ENCODE measurements around the gene ACSF2.

Gene ACSF2

DNA sequence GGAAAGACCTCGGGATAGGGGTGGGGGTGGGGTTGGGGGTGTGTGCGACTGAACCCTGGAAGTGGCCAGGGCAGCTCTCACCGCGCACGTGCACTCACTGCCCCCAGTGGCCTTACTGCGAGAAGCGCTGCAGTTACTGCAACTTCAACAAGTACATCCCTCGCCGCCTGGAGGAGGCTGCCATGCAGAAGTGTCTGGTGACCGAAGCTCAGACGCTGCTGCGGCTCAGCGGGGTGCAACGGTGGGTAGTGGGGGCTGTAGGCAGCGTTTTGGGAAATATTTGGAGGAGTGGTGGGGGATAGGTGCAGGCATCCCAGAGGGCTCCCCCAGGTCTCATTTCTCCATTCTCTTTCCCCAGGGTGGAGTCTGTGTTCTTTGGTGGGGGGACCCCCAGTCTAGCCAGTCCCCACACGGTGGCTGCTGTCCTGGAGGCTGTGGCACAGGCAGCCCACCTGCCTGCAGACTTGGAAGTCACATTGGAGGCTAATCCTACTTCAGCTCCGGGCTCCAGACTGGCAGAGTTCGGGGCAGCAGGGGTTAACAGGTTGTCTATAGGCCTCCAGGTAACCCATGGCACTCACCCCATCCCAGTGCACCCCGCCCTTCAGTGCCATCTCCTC, 53.6 kb downstream of the ACSF2 start:
- peak; percentile 57 for DNase-seq

DNA sequence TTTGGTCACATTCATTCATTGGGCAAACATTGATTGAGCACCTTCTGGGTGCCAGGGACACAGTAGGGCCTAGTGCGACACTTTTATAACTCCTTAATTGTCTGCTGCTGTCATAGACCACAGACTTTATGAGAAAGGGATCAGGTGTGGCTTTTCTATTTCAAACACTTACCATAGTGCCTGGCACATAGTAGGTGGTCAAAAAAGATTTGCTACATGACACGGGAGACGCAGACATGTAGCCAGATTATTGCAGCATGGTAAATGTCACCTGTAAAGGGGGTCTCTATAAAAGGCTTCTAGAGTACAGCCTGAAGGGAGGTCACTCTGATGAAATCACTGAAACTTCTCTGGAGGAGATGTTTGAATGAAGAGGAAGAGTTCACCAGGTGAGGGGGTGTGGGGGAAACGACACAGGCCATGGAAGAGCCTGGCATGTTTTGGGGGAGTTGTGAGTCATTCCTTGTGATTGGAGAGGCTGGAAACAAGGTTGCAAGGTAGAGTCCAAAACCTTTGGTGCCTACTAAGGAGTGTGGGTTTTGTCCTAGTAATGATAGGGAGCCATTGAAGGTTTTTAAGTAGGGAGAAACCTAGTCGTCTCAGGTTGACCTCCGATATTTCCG, 54.2 kb downstream of the ACSF2 start:
- no peak for DNase-seq

DNA sequence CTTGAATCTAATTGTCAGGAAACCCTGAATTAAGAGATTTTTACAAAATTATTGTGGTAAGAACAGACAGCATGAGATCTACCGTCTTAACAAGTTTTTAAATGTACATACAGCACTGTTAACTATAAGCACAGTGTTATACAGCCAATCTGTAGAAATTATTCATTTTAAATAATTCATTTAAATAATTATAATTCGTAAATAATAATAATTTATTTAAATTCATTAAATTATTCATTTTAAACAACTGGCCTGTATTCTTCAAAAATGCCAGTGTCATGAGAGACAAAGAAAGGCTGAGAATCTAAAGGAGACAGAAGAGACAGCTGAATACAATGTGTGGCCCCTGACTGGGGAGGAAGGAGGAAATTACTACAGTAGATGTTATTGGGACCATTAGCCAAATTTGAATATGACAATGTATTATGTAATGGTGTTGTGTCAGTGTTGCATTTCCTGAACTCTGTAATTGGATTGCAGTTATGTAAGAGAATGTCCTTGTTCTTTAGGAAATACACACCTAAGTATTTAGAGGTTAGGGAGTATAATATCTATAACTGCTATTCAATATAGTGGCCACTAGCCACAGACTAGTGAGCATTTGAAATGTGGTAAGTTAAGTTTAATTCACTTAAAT, 55.0 kb downstream of the ACSF2 start:
- DNase-seq, result no peak

DNA sequence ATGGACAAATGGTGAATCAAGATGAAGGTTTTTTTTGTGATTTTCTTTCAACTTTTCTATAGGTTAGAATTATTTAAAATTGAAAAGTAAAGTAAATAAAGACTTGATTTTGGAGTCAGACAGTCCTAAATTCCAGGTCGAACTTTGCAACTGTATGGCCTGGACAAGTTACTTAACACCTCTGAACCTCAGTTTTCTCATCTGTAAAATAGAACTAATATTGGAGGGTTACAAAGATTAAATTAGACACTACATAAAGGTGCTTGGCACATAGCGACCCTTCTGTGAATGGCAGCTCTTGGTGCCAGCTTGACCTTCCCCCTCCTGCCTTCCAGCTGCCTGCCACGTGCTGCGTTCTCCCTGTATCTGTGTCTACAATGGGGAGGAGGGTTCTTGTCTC, 55.6 kb downstream of the ACSF2 start:
- DNase-seq, result no peak

DNA sequence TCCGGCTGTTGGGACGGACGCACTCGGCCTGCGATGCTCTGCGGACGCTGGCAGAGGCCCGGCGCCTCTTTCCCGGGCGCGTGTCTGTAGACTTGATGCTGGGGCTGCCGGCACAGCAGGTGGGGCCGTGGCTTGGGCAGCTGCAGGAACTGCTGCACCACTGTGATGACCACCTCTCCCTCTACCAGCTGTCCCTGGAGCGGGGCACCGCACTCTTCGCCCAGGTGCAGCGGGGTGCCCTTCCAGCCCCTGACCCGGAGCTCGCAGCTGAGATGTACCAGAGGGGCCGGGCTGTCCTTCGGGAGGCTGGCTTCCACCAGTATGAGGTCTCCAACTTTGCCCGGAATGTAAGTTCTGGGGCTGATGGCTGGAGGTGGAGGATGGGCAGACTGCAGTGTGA, 56.1 kb downstream of the ACSF2 start:
- DNase-seq, result no peak

DNA sequence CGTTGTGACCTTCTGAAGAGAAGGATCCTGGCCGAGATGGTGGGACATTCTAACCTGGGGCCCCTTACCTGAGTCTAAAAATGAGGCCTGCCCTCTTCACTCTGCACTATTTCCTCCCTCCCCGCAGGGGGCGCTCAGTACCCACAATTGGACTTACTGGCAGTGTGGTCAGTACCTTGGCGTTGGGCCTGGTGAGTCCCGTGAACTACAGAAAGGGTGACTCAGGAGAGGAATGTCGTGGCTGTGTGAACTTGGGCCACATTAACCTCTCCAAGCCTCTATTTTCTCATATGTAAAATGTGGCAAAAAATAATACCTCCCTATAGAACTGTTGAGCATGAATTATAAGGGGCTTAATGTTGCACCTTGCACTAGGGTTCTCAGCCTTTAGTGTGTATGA, 56.5 kb downstream of the ACSF2 start:
- peak; percentile 73 for DNase-seq

DNA sequence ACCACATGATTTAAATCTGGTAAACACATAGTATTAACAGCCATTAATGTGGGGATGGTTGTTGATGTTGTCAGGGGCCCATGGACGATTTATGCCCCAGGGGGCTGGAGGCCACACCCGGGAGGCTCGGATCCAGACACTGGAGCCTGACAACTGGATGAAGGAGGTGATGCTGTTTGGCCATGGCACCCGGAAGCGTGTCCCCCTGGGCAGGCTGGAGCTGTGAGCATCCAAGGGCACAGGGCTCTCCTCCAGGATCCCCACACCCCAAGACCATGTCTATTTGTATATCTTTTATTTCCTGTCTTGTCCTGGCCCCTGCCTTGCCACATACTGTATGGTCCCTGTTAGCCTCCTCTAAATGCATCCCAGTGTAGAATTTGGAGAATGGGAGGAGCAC, 57.2 kb downstream of the ACSF2 start:
- no peak for DNase-seq

DNA sequence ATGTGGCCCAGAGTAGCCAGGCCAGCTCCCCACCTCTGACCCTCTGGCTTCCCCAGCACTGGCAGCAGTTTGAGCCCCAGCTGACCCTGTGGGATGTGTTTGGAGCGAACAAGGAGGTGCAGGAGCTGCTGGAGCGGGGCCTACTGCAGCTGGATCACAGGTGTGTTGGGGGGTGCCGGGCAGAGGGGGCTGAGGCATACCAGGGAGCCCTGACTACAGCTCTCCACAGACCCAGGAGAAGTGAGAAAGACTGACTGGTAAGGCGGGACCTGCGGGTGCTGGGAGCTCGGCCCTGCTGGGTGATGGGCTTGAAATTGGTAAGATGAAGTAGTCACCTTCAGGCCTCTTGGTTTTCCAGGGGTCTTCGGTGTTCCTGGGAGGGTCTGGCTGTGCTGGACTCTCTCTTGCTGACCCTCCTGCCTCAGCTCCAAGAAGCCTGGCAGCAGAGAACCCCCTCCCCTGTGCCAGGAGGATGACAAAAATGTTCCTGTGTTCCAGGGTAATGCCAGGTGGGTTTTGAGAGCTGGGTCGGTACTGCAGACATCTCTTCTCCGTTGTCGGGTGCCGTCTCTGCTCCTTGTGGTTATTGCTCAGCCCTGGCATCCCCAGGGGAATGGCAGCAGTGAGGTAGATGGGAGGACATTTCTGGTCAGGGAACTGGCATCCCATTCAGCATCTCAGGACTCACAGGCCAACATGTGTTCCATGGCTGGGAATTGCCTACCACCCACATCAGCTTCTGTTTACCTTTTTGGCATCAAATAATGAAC, 58.6 kb downstream of the ACSF2 start:
- no peak for DNase-seq

DNA sequence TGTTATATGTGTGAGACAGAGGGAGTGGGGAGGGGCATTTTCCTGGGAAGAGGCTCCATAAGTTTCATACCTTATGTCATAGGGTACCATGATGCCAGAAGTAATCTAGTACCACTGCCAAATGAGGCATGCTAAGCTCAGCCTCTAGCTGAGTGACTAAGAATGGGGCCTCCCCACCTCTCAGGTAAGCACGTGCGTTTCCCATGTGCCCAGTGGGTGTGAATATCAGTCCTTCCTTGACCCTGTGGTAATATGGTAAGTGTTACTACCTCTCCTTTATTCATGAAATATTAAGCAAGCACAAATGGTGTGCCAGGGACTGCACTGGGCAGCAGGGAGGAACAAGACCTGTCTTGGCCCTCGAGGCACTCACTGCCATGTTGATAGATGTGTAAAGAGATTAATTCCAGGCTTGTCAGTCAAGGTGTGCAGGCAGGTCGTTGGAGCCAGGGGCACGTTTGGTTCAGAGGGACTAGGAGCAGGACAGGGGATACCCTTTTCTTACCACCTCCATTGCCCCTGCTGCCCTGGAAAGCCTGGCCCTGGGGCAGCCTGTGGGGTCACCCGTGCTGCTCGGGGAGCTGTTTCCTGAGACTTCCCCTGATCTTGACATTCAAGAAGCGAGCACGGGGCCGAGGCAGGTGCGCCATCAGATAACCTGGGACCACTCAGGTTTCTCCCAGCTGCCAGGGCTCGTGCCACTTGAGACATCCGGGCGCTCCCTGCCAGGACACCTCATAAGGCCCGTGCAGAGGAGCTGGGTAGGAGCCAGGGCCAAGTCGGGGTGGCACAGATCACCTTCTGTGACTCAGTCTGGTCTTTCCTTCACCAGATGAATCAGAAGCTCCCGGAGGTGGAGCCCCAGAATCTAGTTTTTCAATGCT, 61.4 kb downstream of the ACSF2 start:
- peak; percentile 61 for DNase-seq

DNA sequence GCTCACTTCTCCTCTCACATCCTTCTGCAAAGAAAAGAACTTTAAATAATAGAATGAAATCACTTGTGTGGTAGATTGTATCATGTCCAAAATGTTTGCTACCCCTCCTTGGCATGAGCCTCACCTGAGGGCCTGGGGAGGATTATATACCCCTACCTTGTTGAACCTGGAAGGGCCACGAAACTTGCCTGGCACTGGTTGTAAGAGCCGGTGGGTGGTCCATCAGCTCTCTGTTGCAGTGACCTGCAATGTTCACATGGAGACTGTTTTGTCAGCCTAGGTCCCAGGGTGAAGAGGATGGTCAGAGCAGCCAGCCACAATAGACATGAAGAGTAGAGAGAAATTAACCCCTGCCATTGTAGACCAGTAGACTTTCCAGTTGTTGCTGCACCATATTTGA, 62.9 kb downstream of the ACSF2 start:
- no peak for DNase-seq

DNA sequence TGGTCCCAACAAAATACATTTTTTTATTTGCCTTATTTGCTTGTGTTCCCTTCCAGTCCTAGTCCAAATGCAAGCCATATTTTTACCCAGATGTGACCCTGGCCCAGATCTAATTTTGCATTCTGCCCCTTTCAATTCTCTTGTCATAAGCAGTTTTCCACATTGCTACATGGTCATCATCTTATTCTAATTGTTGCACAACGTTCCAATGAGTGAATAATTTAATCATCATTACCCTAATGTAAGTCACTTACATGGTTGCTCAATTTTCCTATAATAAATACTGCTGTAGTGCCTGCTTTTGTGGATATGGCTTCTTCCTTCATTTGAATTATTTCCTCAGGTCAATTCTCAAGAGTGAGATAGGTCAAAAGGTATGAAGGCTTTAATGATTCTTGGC, 65.5 kb downstream of the ACSF2 start:
- DNase-seq, result no peak

DNA sequence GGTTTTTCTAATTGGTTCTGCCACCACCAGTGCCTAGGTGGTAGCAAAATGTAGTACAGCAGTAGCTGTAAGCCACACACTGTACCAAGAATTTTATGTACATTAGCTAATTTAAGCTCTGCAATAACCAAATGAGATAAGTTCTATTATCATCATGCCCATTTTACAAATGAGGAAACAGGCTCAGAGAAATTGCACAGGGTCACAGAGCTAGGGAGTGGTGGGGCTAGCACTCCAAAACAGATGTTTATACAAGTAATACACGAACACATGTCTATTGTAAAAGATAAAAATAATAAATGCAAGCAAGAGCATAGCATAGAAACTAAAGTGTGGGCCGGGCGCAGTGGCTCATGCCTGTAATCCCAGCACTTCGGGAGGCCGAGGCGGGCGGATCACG, 66.2 kb downstream of the ACSF2 start:
- DNase-seq, result no peak

DNA sequence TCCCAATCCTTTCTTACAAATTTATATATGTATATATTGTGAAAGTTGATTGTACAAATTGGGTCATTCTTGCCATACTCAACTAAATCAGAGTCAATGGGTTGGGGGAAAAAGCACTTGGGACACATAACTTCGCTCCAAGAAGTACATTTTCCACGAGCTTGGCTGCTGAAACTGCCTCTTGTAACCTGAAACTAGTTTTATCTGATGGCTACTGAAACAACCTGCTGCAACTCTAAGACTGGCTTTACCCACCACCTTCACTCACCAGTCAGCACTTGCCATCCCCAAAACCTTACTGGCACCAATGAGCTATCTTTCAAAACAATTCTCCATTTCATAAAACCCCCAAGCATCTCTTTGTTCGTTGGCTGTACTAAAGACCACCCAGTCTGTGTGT, 67.7 kb downstream of the ACSF2 start:
- DNase-seq, result no peak

DNA sequence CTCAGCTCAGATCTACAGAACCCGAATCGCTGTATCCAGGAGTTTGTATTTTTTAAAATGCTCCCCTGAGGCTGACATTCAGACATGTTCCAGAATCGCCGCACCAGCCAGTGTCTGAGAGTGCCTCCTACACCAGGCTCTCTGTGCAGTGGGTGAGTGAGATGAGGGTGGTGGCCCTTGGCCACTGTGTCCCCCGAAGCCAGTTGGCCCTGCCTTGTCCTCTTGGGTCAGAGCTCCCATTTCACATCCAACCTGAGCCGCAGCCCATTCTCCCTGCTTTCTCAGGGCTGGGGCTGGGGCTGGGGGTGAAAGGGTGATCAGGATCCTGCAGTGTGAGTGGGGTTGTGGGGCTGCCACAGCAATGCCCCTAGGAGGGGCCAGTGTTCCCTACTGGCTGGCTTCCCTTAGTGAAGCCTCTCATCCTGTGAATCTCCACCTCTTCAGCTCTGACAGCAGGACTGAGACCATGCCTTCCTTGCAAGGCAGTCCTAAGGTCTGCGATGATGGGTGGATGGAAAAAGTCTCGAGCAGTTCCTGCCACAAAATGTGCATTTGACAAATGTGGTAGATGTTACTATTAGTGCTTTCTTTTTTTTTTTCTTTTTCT, 69.3 kb downstream of the ACSF2 start:
- DNase-seq, result no peak

DNA sequence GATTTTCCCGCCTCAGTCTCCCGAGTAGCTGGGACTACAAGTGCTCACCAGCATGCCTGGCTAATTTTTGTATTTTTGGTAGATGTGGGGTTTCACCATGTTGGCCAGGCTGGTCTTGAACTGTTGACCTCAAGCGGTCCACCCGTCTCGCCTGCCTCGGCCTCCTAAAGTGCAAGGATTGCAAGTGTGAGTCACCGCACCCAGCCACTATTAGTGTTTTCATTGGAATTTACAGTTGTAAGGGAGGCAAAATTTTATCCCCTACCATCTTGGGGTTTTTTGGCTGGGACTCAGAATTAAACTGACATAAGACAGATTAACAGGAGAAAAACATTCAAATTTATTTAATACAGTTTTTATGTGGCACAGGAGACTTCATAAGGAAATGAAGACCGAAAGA, 69.9 kb downstream of the ACSF2 start:
- DNase-seq, result no peak

DNA sequence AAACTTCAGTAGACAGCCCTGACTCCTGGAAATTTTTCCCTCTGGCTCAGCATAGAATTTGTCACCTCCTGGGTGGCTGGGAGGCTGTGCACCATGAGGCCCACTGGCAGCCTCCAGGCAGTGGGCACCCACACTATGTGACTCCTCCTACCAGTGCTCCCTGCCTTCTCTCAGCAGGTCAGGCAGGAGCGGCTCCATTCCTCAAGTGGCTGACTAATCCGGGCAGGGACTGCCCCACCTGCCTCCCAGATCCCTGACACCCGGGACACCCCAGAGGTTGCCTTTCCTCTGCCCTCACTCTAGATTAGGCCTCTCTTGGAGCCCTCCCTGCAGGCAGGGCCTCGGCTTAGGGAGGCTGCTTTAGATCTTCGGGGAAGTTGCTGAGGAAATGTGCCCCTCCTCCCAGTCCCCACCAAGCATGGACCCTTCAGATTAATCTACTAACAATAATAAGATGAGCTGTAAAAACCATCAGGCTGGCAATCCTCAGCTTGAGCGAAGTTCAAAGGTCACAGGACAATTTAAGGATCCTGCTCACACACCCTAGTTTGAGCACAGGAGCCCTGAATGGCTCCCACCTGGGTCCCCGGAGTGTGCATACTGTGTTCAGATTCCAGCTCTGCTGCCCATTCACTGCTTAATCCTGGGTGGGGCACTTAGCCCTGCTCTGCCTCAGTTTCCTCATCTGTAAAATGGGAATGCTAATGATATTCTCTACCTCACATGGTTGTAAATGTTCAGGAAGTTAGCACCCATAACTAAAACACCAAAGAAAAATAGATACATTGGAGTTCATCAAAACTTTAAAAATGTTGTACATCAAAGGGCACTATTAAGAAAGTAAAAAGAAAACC, 72.2 kb downstream of the ACSF2 start:
- DNase-seq, result no peak

DNA sequence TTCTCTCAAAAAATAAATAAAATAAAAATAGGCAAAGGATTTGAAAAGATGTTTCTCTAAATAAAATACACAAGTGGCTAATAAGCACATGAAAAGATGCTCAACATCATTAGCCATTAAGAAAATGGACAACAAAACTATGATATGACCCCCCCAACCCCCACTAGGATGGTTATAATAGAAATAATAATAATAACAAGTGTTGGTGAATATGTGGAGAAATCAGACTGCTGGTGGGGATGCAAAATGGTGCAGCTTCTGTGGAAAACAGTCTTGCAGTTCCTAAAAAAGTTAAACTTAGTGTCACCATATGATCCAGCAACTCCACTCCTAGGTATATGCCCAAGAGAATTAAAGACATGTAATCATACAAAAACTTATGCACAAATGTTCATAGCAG, 73.3 kb downstream of the ACSF2 start:
- DNase-seq, result no peak

DNA sequence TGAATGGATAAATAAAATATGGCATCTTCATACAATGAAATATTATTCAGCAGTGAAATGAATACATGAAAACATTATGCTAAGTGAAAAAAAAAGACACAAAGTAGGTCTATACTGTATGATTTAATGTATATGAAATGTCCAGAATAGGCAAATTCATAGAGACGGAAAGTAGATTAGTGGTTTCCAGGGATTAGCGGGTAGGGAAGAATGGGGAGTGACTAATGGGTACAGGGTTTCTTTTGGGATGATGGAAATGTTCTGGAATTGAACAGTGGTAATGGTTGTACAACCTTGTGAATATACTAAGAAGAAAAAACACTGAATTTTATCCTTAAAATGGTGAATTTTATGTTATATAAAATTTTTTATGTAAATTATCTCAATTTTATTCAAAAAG, 73.7 kb downstream of the ACSF2 start:
- no peak for DNase-seq

DNA sequence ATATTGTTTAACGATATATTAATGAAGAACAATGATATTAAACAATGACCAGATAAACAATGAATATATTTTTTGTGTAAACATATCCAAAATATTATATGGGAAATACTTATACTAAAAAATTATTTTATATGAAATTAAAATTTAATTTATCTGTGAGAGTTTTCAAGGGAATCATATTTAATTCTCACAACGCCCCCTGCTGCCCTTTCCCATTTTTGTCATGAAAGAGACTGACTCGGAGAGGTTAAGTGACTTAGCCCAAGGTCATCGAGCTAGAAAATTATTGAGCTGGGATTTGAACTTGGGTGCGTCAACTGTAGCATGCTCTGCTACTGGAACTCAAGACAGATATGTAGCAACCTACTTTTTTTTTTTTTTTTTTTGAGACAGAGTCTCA, 75.0 kb downstream of the ACSF2 start:
- no peak for DNase-seq

DNA sequence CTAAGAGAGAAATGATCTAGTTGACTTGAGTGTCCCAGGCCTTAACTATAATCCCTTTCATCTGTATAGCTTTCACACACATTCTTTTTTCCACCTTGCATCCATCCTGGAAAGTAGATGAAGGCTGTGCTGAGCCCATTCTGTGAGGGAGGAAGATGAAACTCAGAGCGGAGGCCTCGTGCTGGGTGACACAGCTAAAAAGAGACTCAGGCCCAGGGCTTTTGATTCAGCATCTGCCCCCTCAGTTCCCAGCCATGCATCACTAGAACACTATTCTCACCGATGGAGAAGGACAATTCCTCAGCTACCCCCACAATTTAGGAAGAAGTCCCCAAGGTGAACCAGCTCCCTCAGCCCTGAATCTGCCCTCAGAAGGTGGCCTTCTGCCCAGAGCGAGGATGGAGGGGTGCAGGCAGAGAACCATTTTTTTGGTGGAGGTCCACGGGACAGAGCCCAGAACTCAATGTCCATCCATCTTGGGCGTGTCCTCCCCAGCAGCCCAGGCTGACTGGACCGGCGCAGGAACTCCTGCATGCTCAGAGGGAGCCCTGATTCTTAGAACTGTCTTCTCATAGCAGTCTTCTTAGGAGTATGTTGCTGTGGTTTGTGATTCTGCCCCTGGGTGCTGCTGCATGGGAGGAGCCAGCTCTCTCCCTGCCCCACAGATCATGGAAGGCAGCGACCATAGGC, 76.4 kb downstream of the ACSF2 start:
- DNase-seq, result no peak

DNA sequence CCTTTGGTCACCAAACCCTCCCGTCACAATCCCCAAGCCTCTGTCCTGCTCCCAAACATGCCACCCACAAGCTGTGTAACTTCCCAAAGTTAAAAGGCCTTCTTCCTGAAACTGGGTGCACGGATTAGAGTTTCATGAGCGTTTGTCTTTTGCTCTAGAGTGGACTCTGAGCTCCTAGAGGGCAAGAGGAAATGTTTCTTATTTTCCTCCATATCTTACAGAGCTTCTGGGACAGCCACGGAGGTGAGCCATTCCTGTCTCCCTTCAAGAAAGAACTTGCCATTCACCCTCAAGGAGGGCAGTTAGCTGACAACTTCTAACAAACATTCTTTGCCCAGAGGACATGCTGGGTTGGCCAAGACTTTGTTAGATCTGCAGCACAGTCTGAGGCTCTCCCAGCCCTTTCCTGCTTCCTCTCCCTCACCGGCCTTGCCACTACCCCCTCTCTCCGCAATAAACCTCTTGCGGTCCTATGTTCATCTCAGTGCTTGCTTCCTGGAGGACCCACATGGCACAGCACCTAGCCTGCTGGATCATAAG, 79.6 kb downstream of the ACSF2 start:
- no peak for DNase-seq

Data from DMS79 treated with DMSO at 0.1 percent for 48 hours (cell line).